Astrocyte (in vitro differentiated cells and primary cell): ENCODE data around the gene C3orf52.

Experiments
- EZH2 ChIP-seq: IDR thresholded peaks from 2 replicates; pipeline ENCODE4 v1.6.1; 2012; ENCODE audit warnings: mild to moderate bottlenecking, low read length, inconsistent platforms; ENCODE audit not compliant: insufficient read depth
- TF ChIP-seq, protein P1 (sequence below): IDR thresholded peaks from 2 replicates; pipeline ENCODE4 v1.5.1; 2011; ENCODE audit warnings: low read depth, mild to moderate bottlenecking, inconsistent platforms, low read length, moderate library complexity; ENCODE audit not compliant: insufficient read depth

DNA sequence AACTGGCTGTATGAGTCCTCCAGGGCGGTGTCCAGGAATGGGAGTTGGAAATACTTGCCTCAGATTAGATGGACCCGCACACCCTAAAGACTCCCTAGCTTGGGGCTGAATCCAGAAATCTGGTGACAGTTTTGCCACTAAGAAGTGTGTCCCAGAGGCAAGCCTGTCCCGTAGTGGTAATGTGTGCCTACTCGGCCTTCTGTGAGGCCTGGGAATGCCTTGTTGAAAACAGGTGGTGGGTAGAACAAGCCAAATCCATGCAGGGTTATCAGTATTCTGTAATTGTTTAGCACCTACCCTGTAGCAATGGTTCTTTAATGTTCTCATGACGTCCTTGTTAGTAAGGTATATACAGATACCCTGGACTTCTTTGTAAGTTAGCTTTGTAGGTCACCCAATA, 1.6 kb downstream of the C3orf52 start:
- TF ChIP-seq, protein P1, sequence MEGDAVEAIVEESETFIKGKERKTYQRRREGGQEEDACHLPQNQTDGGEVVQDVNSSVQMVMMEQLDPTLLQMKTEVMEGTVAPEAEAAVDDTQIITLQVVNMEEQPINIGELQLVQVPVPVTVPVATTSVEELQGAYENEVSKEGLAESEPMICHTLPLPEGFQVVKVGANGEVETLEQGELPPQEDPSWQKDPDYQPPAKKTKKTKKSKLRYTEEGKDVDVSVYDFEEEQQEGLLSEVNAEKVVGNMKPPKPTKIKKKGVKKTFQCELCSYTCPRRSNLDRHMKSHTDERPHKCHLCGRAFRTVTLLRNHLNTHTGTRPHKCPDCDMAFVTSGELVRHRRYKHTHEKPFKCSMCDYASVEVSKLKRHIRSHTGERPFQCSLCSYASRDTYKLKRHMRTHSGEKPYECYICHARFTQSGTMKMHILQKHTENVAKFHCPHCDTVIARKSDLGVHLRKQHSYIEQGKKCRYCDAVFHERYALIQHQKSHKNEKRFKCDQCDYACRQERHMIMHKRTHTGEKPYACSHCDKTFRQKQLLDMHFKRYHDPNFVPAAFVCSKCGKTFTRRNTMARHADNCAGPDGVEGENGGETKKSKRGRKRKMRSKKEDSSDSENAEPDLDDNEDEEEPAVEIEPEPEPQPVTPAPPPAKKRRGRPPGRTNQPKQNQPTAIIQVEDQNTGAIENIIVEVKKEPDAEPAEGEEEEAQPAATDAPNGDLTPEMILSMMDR, result no peak
- no peak for TF ChIP-seq EZH2
